ENCODE data around the gene SLC25A11.
"Not testable (repeated sequence)": the region's sequence is repeated elsewhere in the genome, so short reads cannot be mapped to it uniquely, and the experiment has no call there.

Gene SLC25A11

GRCh38 chr17:4931963-4932362, 7.9 kb downstream of the SLC25A11 start, which contains the start of gene GP1BA:
Gene GP1BA, plus strand, starts transcription at chr17:4932277. Its CDS starts 328 bp downstream, at chr17:4932605.
- H3K36me3 ChIP-seq (ENCODE audit: control insufficient read depth, insufficient read depth, low read length), result peaks cover 12% of the 10 kb centered on the region
- H3K4me3 ChIP-seq (replicated peaks; ENCODE audit: low read depth, low read length), result no peak within 1 kb of the TSS
- DNase-seq (ENCODE audit: extremely low read depth, insufficient read length), result no peak
- no peak for TF ChIP-seq CTCF (IDR thresholded peaks at IDR 0.05; ENCODE audit: insufficient read depth, low read length, poor library complexity, severe bottlenecking)
- no peaks in the 10 kb centered on the region for H3K27me3 ChIP-seq (replicated peaks; ENCODE audit: control insufficient read depth, insufficient read depth, low read length)

GRCh38 chr17:4928881-4929280, 11.0 kb downstream of the SLC25A11 start:
- no peak for DNase-seq (ENCODE audit: extremely low read depth, insufficient read length)
- TF ChIP-seq CTCF (IDR thresholded peaks at IDR 0.05; ENCODE audit: insufficient read depth, low read length, poor library complexity, severe bottlenecking), result no peak
- Histone ChIP-seq H3K36me3 (ENCODE audit: control insufficient read depth, insufficient read depth, low read length) (peaks cover 3% of the 10 kb centered on the region), H3K27me3 (replicated peaks; ENCODE audit: control insufficient read depth, insufficient read depth, low read length) (no peaks in the 10 kb centered on the region), H3K4me3 (replicated peaks; ENCODE audit: low read depth, low read length) (no peak overlapping the region)

GRCh38 chr17:4926577-4927335, 13.1 kb downstream of the SLC25A11 start:
- H3K27me3 ChIP-seq (replicated peaks; ENCODE audit: control insufficient read depth, insufficient read depth, low read length); DNase-seq (ENCODE audit: extremely low read depth, insufficient read length); H3K4me3 ChIP-seq (replicated peaks; ENCODE audit: low read depth, low read length); H3K36me3 ChIP-seq (ENCODE audit: control insufficient read depth, insufficient read depth, low read length): not testable (repeated sequence)

- DNase-seq (ENCODE audit: extremely low read depth, insufficient read length), result no peak
- no peak for TF ChIP-seq CTCF (IDR thresholded peaks at IDR 0.05; ENCODE audit: insufficient read depth, low read length, poor library complexity, severe bottlenecking)
- H3K36me3 ChIP-seq (ENCODE audit: control insufficient read depth, insufficient read depth, low read length), result no peaks in the 10 kb centered on the region
- no peak overlapping the region for H3K4me3 ChIP-seq (replicated peaks; ENCODE audit: low read depth, low read length)
- no peaks in the 10 kb centered on the region for H3K27me3 ChIP-seq (replicated peaks; ENCODE audit: control insufficient read depth, insufficient read depth, low read length)
These were observed 18.5 kb downstream of the SLC25A11 start for GRCh38 chr17:4921320-4921719.

- H3K27me3 ChIP-seq (replicated peaks; ENCODE audit: control insufficient read depth, insufficient read depth, low read length), result no peaks in the 10 kb centered on the region
- no peak overlapping the region for H3K4me3 ChIP-seq (replicated peaks; ENCODE audit: low read depth, low read length)
- no peak for DNase-seq (ENCODE audit: extremely low read depth, insufficient read length)
- no peak for TF ChIP-seq CTCF (IDR thresholded peaks at IDR 0.05; ENCODE audit: insufficient read depth, low read length, poor library complexity, severe bottlenecking)
- H3K36me3 ChIP-seq (ENCODE audit: control insufficient read depth, insufficient read depth, low read length), result no peaks in the 10 kb centered on the region
These were observed 19.3 kb downstream of the SLC25A11 start for GRCh38 chr17:4920351-4921048.

GRCh38 chr17:4919511-4920047, 20.3 kb downstream of the SLC25A11 start:
- Histone ChIP-seq H3K27me3 (replicated peaks; ENCODE audit: control insufficient read depth, insufficient read depth, low read length) (no peaks in the 10 kb centered on the region), H3K4me3 (replicated peaks; ENCODE audit: low read depth, low read length) (no peak overlapping the region), H3K36me3 (ENCODE audit: control insufficient read depth, insufficient read depth, low read length) (no peaks in the 10 kb centered on the region)
- no peak for TF ChIP-seq CTCF (IDR thresholded peaks at IDR 0.05; ENCODE audit: insufficient read depth, low read length, poor library complexity, severe bottlenecking)
- DNase-seq (ENCODE audit: extremely low read depth, insufficient read length), result no peak

- not testable (repeated sequence) for H3K27me3 ChIP-seq (replicated peaks; ENCODE audit: control insufficient read depth, insufficient read depth, low read length); H3K4me3 ChIP-seq (replicated peaks; ENCODE audit: low read depth, low read length); DNase-seq (ENCODE audit: extremely low read depth, insufficient read length); H3K36me3 ChIP-seq (ENCODE audit: control insufficient read depth, insufficient read depth, low read length)
These were observed 25.3 kb downstream of the SLC25A11 start for GRCh38 chr17:4914551-4914950.

Measured in GM06990 (cell line).